Activated CD4-positive, alpha-beta T cell treated with anti-CD3 and anti-CD28 coated beads, Interleukin-2, Interleukin-4, amounts not matched to agents 100 ng/mL and 50 ng/mL, durations not matched to agents 16 hours and 8 hours (primary cell): ENCODE measurements around the gene CTNNB1.

Experiments used
- DNase-seq: peaks from one replicate; pipeline ENCODE4 v3.0.0-alpha.2; 2020; ENCODE audit warnings: low spot score

CTNNB1 gene

GRCh38 chr3:41219424-41219823 is 20.1 kb downstream of the CTNNB1 start:
- DNase-seq = no peak

DNA sequence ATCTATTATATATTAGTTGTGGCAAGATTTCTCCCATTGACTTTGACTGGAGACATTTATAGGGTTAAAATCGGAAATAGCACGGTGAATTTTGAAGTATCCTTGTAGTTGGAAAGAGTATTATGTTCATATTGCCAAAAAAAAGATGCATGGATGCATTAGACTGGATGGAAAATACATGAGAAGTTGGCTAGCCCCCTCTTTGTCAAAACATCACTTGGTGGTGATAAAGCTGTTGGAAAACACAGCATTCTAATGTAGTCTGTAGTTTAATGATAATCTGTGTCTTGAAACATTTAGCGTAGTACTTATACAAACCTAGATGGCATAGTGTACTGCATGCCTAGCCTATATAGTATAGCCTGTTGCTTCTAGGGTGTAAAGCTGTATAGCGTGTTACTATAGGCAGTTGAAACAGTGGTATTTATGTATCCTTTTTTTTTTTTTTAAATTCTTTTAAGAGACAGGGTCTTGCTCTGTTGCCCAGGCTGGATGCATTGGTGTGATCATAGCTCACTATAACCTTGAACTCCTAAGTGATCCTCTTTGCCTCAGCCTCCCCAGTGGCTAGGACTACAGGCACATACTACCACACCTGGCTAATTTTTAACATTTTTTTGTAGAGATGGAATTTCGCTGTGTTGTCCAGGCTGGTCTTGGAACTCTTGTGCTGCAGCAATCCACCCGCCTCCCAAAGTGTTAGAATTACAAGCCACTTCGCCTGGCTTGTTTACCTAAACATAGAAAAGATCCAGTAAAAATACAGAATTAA is 21.8 kb downstream of the CTNNB1 start:
- no peak for DNase-seq

DNA sequence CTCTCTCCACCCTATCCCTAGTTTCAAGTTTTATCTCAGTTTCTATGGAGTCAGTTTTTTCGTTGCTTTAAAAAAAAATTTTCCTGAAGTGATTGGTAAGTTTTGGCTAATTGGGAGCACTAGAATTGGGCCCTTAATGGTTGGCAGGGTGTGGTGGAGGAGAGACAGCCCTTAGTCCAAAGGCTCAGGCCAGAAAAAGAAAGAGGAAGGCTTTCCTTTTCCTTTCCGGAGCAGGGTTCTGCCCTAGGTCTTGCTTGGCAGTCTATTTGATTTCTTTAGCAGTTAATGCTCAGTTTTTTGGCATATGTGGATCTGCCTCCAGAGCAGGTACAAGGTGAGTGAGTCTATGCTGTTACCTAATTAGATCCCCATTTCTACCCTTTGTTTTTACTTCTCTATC is 22.7 kb downstream of the CTNNB1 start:
- no peak for DNase-seq

- no peak for DNase-seq
These were observed 23.2 kb downstream of the CTNNB1 start for GRCh38 chr3:41222501-41222900.

GRCh38 chr3:41223078-41223477 is 23.8 kb downstream of the CTNNB1 start:
- no peak for DNase-seq

DNA sequence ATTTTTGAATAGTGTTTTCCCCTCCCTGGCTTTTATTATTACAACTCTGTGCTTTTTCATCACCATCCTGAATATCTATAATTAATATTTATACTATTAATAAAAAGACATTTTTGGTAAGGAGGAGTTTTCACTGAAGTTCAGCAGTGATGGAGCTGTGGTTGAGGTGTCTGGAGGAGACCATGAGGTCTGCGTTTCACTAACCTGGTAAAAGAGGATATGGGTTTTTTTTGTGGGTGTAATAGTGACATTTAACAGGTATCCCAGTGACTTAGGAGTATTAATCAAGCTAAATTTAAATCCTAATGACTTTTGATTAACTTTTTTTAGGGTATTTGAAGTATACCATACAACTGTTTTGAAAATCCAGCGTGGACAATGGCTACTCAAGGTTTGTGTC is 24.4 kb downstream of the CTNNB1 start:
- no peak for DNase-seq

DNA sequence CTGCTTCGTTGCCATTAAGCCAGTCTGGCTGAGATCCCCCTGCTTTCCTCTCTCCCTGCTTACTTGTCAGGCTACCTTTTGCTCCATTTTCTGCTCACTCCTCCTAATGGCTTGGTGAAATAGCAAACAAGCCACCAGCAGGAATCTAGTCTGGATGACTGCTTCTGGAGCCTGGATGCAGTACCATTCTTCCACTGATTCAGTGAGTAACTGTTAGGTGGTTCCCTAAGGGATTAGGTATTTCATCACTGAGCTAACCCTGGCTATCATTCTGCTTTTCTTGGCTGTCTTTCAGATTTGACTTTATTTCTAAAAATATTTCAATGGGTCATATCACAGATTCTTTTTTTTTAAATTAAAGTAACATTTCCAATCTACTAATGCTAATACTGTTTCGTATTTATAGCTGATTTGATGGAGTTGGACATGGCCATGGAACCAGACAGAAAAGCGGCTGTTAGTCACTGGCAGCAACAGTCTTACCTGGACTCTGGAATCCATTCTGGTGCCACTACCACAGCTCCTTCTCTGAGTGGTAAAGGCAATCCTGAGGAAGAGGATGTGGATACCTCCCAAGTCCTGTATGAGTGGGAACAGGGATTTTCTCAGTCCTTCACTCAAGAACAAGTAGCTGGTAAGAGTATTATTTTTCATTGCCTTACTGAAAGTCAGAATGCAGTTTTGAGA is 25.0 kb downstream of the CTNNB1 start:
- no peak for DNase-seq

- no peak for DNase-seq
These were observed 35.8 kb downstream of the CTNNB1 start for GRCh38 chr3:41234823-41235721.

DNA sequence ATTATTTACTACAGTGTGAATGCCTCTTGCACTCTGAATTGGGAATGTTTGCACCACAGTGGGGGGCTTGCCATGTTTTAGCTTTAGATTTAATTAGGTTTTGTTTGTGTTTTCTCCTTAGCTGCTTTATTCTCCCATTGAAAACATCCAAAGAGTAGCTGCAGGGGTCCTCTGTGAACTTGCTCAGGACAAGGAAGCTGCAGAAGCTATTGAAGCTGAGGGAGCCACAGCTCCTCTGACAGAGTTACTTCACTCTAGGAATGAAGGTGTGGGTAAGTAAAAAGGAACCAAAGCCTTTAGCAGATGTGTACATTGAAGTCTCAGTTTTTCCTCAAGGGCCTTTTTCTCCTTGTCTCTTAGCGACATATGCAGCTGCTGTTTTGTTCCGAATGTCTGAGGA is 36.9 kb downstream of the CTNNB1 start:
- DNase-seq = no peak

GRCh38 chr3:41237907-41238306 is 38.6 kb downstream of the CTNNB1 start:
- DNase-seq = no peak

DNA sequence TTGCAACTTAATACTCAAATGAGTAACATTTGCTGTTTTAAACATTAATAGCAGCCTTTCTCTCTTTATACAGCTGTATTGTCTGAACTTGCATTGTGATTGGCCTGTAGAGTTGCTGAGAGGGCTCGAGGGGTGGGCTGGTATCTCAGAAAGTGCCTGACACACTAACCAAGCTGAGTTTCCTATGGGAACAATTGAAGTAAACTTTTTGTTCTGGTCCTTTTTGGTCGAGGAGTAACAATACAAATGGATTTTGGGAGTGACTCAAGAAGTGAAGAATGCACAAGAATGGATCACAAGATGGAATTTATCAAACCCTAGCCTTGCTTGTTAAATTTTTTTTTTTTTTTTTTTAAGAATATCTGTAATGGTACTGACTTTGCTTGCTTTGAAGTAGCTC is 40.3 kb downstream of the CTNNB1 start:
- no peak for DNase-seq

DNA sequence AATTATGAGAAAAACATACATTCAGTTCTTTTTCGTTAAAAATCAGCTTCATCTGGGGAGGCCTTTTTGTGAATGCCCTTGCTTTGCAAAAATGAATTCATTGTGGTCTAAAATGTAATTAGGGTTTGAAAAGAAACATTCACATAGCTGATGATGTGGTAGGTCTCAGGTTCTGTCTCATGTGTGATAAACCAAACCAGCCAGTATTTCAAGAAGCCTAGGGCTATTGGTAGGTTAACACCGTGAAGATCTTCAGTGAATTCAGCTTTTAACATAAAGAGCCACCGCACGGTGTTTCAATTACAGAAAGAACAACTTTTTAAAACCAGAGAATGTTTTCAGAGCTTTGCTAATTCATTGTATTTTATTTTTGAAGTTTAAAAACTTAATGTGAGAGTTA is 41.9 kb downstream of the CTNNB1 start:
- DNase-seq = no peak

DNA sequence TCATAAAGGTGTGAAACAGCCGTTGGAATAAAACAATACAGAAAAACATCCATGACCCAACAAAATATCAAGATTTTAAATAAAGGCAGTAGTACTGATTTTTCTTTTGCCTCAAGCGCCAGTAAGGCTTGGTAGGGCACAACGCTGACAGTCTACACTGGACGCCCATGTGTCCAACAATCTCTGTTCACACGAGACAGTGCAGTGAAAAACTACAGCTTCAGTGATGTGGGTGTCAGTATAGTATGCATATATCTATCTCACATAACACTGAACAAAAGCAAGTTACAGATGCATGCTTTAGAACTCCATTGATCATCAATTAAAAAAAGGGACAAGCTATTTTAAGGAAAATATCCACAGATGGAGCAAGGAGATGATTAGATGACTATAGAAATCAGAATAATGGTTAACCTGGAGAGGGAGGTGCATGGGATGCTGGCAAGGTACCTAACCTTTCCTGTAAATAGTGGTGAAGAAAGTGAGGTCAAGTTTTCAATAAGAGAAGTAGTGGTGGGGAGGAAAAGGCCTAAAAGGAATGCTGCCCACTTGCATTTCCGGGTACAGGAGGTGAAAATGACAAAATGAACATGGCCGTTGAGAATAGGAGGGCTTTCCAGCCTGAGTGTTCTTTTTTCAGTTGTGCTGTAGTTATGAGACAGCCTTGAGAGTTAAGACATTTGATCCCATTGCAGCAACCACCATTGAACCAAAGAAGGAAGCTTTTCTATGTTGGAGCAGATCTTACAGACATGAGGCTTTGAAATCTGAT is 42.7 kb downstream of the CTNNB1 start:
- no peak for DNase-seq

DNA sequence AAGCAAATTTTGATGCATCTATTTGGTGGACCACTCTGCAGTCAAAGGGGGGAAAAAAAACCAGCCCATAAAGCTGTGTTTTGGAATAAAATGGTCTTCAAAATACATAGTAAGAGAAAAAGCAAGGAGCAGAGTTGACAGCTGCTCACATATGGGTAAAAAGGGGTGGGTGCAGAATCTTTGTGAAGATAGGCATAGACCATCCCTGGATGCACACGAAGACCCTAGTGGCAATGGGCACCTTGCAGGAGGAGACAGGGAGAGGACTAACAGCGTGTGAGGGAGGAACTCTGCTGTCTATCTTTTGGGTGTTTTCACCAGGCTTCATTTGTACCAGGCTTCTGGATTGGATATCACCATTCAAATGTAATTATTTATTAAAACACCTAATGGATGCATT is 43.9 kb downstream of the CTNNB1 start:
- no peak for DNase-seq

GRCh38 chr3:41244620-41245336 is 45.5 kb downstream of the CTNNB1 start:
- no peak for DNase-seq

GRCh38 chr3:41247055-41248004 is 48.0 kb downstream of the CTNNB1 start:
- DNase-seq = no peak

- no peak for DNase-seq
These were observed 49.2 kb downstream of the CTNNB1 start for GRCh38 chr3:41248525-41248924.

DNA sequence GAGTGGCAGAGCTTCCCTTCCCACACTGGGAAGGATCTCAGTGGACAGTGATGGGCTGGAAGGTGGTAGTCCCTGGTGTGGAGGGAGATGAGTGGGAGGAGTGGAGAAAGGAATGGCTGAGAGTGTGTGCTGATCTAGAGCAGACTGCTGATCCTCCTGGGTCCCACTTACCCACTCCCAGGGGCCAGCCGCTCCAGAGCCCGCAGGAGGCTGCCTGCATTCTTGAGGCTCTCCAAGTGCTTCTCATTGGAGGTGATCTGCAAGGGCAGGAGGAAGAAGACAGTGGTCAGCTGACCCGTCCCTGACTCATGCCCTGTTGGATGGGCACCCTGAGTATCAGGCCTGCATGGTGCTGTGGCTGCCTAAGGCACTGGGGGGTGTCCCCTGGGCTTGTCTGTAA is 50.0 kb downstream of the CTNNB1 start:
- no peak for DNase-seq

DNA sequence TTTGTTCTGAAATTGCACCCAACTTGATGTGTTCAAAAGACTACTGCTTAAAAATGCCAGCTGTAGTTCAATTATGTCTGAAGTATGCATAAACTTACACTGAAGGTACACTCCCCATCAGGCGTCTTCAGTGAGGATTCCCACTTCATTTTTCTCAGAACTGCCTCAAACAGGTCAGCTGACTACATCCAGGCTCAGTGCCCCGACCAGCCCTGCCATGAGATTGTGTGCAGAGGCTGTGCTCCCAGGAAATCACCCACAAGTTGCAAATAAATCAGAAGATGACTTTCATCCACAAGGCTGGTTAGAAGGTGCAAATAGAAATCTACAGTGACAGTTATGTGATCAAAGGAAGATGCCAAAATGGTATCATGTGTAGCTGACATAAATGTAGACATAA is 51.5 kb downstream of the CTNNB1 start:
- DNase-seq = no peak

- no peak for DNase-seq
These were observed 52.3 kb downstream of the CTNNB1 start for GRCh38 chr3:41251593-41251992.
